ENCODE measurements around the gene CLCNKA. TPM values are rescaled to one million over a fixed set of nuclear protein-coding genes. Genes with fewer than 3 reads are reported as not detected.
A peak's percentile ranks its signal among the peaks of the same experiment; 100 is the strongest.
"Not testable (repeated sequence)": the region's sequence is repeated elsewhere in the genome, so short reads cannot be mapped to it uniquely, and the experiment has no call there.

The CLCNKA gene
- polyA plus RNA-seq, 4 donors = 13.8 to 24.5 (median 18.1) TPM

- no peak for DNase-seq (ENCODE audit: low read depth in 4 of 4, low spot score in 2 of 4)
Observed at GRCh38 chr1:15997076-15997585, 24.7 kb upstream of the CLCNKA start.

- no peak for DNase-seq (ENCODE audit: low read depth in 4 of 4, low spot score in 2 of 4)
Observed at GRCh38 chr1:15997637-15998280, 24.1 kb upstream of the CLCNKA start.

GRCh38 chr1:15998929-15999328, 22.9 kb upstream of the CLCNKA start:
- DNase-seq (ENCODE audit: low read depth in 4 of 4, low spot score in 2 of 4) = no peak

GRCh38 chr1:16001274-16001673, 20.6 kb upstream of the CLCNKA start:
- not testable (repeated sequence) for DNase-seq (ENCODE audit: low read depth in 4 of 4, low spot score in 2 of 4)

- DNase-seq (ENCODE audit: low read depth in 4 of 4, low spot score in 2 of 4) = no peak
Observed at GRCh38 chr1:16005597-16005996, 16.2 kb upstream of the CLCNKA start.

DNA sequence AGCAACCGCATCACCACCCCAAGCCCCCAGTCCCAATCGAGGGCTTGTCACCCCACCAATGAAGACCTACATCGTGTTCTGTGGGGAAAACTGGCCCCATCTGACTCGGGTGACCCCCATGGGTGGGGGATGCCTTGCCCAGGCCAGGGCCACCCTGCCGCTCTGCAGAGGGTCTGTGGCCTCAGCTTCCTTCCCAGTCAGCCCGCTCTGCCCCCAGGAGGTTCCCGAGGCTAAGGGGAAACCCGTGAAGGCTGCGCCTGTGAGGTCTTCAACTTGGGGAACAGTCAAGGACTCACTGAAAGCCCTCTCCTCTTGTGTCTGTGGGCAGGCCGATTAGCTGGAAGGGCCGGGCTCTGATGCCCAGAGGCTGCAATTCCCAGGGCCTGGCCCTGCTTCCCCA, 15.8 kb upstream of the CLCNKA start:
- DNase-seq (ENCODE audit: low read depth in 4 of 4, low spot score in 2 of 4) = no peak

DNA sequence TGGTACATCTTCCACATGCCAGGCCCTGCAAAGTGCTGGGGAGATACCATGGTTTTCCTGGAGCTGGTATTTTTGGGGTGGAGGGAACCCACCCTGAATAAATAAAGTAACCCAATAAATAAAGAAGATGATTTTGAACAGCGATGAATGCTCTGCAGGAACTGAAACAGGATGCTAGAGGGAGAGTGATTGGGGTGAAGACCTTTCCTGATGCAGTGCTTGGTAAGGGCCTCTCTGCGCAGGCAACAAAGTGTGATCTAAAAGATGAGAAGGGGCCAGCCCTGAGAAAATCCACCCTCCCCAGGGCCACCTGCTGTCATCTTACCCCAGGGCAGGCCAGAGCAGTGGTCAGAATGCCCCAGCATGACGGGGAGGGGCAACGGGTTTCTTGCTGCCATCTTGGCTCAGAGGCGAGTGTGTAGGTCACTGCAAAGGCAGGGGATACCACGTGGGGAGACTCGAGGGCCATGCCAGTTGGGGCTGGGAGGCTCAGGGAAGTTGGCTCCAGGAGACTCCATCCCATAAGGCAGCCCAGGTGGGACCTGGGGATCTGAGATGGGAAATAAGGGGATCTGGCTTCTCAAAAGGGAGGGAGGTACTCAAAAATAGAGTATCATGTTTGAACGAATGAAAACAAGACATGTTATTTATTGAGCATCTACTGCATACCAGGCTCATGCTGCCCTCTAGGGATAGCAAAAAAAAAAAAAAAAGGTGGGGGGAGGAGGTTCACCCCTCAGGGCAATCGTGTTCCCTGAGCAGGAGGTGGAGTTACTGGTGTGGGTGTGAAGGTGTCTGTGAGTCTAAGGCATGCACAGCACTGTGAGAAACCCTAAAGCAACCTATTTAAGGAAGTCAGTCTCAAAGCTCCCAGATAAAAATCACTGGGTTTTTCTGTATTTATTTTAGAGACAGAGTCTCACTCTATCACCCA, 15.0 kb upstream of the CLCNKA start:
- no peak for DNase-seq (ENCODE audit: low read depth in 4 of 4, low spot score in 2 of 4)

GRCh38 chr1:16007671-16008341, 14.0 kb upstream of the CLCNKA start:
- no peak for DNase-seq (ENCODE audit: low read depth in 4 of 4, low spot score in 2 of 4)

DNA sequence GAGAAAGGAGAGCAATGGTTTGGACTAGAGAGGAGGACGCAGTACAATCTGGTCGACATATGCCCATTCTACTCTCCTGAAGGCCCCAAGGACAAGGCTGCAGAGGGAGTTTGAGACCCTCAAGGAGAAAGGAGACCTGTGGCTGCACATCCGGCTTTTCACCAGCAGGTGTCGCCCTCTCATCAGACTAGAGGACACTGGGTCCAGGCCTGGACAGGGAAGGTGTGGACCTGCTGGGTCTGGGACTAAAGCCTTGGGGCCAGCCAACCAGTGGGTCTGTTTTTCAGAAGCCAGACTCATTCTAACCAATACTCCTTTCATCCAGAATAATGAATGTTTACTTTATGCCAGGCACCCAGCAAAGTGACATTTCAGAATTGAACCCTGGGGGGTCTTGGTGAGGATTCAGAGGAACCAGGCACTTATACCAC, 12.8 kb upstream of the CLCNKA start:
- DNase-seq (ENCODE audit: low read depth in 4 of 4, low spot score in 2 of 4) = peak in 1 of 4 donors; percentile 65

DNA sequence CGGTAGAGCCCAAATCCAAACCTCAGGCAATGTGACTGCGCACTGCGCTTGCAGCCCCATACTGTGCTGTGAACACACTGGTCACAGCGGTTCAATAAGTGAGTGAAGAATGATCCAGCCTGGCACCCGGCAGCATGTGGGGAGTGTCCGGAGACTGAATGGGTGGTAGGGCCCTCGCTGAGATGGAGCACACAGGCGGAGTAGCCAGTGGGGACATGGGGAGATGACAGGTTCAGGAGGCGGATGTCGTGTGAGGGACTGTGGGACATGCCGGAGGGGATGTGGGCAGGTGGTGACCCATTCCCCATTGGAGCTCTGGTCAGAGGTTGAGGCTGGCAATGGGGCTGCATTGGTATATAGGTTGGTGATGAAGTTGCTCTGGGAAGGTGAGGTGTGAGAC, 12.2 kb upstream of the CLCNKA start:
- no peak for DNase-seq (ENCODE audit: low read depth in 4 of 4, low spot score in 2 of 4)

GRCh38 chr1:16010837-16011236, 11.0 kb upstream of the CLCNKA start:
- no peak for DNase-seq (ENCODE audit: low read depth in 4 of 4, low spot score in 2 of 4)

DNA sequence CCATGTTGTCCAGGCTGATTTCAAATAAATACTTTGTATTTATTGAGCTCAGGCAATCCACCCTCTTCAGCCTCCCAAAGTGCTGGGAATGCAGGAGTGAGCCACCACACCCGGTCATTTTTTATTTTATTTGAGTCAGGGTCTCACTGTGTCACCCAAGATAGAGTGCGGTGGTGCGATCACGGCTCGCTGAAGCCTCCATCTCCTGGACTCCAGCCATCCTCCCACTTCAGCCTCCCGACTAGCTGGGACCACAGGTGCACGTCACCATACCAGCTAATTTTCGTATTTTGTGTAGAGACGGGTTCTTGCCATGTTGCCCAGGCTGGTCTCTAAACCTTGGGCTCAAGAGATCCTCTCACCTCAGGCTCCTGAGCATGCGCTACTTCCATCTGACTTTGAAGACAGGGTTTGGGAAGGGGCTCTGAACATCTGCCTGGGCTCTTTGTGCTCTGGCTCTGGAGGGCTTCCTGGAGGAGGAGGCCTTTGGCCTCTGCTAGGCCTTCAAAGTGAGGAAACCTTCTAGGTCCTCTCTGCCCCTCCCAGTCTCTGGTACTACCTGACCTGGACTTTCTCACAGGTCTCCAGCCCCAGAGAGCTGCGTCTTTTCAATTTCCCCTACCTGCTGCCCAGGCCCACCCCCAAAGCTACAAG, 9.8 kb upstream of the CLCNKA start:
- no peak for DNase-seq (ENCODE audit: low read depth in 4 of 4, low spot score in 2 of 4)

GRCh38 chr1:16012590-16013219, 9.1 kb upstream of the CLCNKA start:
- DNase-seq (ENCODE audit: low read depth in 4 of 4, low spot score in 2 of 4) = peak in 1 of 4 donors; percentile 47

- peak in 1 of 4 donors; percentile 36 for DNase-seq (ENCODE audit: low read depth in 4 of 4, low spot score in 2 of 4)
Observed at GRCh38 chr1:16013220-16013907, 8.5 kb upstream of the CLCNKA start.

DNA sequence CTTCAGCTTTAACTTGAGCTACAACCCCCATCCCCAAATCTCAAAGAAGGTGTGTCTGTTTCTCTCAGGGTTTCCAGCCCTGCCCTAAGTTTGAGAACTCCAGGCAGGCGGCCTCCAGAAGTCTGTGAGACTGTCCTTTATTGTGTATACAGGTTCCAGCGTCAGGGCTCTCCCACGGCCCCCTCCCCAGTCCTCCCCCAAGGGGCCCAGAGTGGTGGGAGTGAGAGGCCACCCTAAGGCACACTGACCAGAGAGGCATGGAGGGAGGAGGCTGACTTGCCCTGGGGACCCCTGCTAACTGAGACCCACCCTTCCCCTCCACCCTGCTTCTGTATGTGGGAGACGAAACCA, 8.0 kb upstream of the CLCNKA start:
- DNase-seq (ENCODE audit: low read depth in 4 of 4, low spot score in 2 of 4) = no peak

- DNase-seq (ENCODE audit: low read depth in 4 of 4, low spot score in 2 of 4) = no peak
Observed at GRCh38 chr1:16014509-16015482, 7.0 kb upstream of the CLCNKA start.

- DNase-seq (ENCODE audit: low read depth in 4 of 4, low spot score in 2 of 4) = no peak
Observed at GRCh38 chr1:16015491-16015890, 6.3 kb upstream of the CLCNKA start.

Measured in left renal cortex interstitium (tissue), 4 donors.